B cell (primary cell): Measurements from ENCODE around the gene SST.
A peak's percentile ranks its signal among the peaks of the same experiment; 100 is the strongest.

Experiments used
- EZH2 ChIP-seq: IDR thresholded peaks from 2 replicates; pipeline ENCODE4 v1.6.1; 2012; ENCODE audit warnings: borderline replicate concordance, low read depth, mild to moderate bottlenecking, moderate library complexity, low read length; ENCODE audit not compliant: insufficient read depth, poor library complexity, severe bottlenecking
- TF ChIP-seq, protein P1 (sequence below): fragments of 200-600 bp; IDR thresholded peaks from one replicate; pipeline ENCODE4 v1.8.0; 2022; ENCODE audit warnings: antibody characterized with exemption, mild to moderate bottlenecking

DNA sequence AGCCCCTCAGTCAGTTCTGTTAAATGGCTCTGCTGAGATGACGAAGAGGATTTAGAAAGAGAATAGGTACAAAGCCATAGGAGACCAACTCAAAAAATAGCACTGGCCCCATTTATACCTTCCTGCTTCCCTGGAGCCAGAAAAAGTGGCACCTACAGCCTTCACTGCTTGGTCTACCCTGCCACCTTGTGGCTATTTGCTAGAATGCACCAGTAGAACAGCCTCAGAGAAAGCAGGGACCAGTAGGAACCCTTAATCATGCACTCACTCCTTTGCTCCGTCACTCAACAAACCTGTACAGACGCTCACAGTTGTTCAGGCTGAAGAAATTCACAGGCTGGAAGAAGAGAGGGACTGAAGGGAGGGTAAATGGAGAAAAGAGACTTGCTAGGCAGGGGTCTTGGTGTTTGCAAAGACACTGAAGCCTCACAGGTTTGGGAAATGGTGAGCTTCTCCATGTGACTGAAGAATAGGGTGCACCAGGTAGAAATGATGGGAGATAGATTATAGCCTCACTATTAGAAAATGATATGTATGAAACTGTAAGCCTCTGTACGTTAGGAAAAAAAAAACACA lies 44.3 kb upstream of the SST start:
- TF ChIP-seq, protein P1, sequence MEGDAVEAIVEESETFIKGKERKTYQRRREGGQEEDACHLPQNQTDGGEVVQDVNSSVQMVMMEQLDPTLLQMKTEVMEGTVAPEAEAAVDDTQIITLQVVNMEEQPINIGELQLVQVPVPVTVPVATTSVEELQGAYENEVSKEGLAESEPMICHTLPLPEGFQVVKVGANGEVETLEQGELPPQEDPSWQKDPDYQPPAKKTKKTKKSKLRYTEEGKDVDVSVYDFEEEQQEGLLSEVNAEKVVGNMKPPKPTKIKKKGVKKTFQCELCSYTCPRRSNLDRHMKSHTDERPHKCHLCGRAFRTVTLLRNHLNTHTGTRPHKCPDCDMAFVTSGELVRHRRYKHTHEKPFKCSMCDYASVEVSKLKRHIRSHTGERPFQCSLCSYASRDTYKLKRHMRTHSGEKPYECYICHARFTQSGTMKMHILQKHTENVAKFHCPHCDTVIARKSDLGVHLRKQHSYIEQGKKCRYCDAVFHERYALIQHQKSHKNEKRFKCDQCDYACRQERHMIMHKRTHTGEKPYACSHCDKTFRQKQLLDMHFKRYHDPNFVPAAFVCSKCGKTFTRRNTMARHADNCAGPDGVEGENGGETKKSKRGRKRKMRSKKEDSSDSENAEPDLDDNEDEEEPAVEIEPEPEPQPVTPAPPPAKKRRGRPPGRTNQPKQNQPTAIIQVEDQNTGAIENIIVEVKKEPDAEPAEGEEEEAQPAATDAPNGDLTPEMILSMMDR, result peak; percentile 97
- TF ChIP-seq EZH2, result no peak
